Epithelial cell of prostate (primary cell): Measurements from ENCODE around the gene CD276.

Experiments
- DNase-seq: peaks from one replicate; pipeline ENCODE4 v3.0.0-alpha.2; 2011; ENCODE audit warnings: low read depth, low spot score
- H3K27ac ChIP-seq: fragments of 450-650 bp; 2 replicates; pipeline ENCODE4 v1.5.1; 2017; ENCODE audit warnings: mild to moderate bottlenecking

CD276 gene

GRCh38 chr15:73758461-73758860 lies 74.3 kb downstream of the CD276 start:
- DNase-seq = no peak
- H3K27ac ChIP-seq = no peak overlapping the region

- H3K27ac ChIP-seq = no peak overlapping the region
- DNase-seq = no peak
Observed at GRCh38 chr15:73760330-73761329, 76.4 kb downstream of the CD276 start.

GRCh38 chr15:73763931-73764330 lies 79.7 kb downstream of the CD276 start:
- DNase-seq = no peak
- no peak overlapping the region for H3K27ac ChIP-seq
